ENCODE data around the gene ZNF627. TPM values are rescaled to one million over a fixed set of nuclear protein-coding genes. Genes with fewer than 3 reads are reported as not detected.

The ZNF627 gene
- total and polyA plus RNA-seq, 2 of the 8 experiments (the other 6 are each of a cell fraction or from before 2014, with no cell fraction given): 7.2 to 13.7 TPM

- no peak overlapping the region for H2BK15ac ChIP-seq (ENCODE audit: low read length)
- no peaks in the 10 kb centered on the region for H3K27me3 ChIP-seq (replicated peaks in 1 of 4; ENCODE audit: control insufficient read depth in 3 of 4, extremely low read depth in 1 of 4, insufficient read depth in 3 of 4, low read length in 3 of 4)
- POLR2A ChIA-PET (ENCODE audit: partially characterized antibody): no interaction called here
- H3K4me1 ChIP-seq (replicated peaks in 1 of 4; ENCODE audit: control insufficient read depth in 3 of 4, insufficient read depth in 4 of 4, low read length in 3 of 4): peaks cover 0 to 2% (median 0%) of the 10 kb centered on the region in 4 experiments; a peak in 1 of 7 replicates
- H3K4me2 ChIP-seq (ENCODE audit: insufficient read depth in 1 of 2, low read depth in 2 of 2, low read length in 2 of 2): no peak overlapping the region
- no peak overlapping the region for H3K23ac ChIP-seq (ENCODE audit: insufficient read length)
- H3K79me1 ChIP-seq (ENCODE audit: low read depth, low read length): no peaks in the 10 kb centered on the region
- no peak overlapping the region for H3K14ac ChIP-seq (ENCODE audit: insufficient read length)
- no peak overlapping the region for H3K56ac ChIP-seq (replicated peaks; ENCODE audit: insufficient read length, low read depth, low read length)
- no peak overlapping the region for H2BK20ac ChIP-seq (ENCODE audit: low read length)
- no peak overlapping the region for H2BK120ac ChIP-seq (replicated peaks; ENCODE audit: low read depth, low read length)
- no peak overlapping the region for H4K5ac ChIP-seq (ENCODE audit: insufficient read length, low read depth, low read length)
- no peaks in the 10 kb centered on the region for H4K20me1 ChIP-seq (replicated peaks in 1 of 2; ENCODE audit: control insufficient read depth in 1 of 2, insufficient read depth in 2 of 2, low read length in 2 of 2)
- H3K4ac ChIP-seq (replicated peaks; ENCODE audit: insufficient read length, low read depth, low read length): no peak overlapping the region
- no peak overlapping the region for H2AFZ ChIP-seq (ENCODE audit: low read length)
- CTCF ChIA-PET (ENCODE audit: partially characterized antibody): interaction anchor here (0.8 to 1.7 kb wide), 12 partner anchors 9 to 478 kb away, joined by 3 to 5 read pairs (median 3); partner anchors contain the start of gene ZNF491
- no peak overlapping the region for H3K18ac ChIP-seq (ENCODE audit: extremely low read depth, low read length)
- H4K91ac ChIP-seq (replicated peaks; ENCODE audit: insufficient read length, low read length): no peak overlapping the region
- H2AK5ac ChIP-seq (ENCODE audit: low read depth, low read length): no peak overlapping the region
- no peak for DNase-seq (ENCODE audit: low read depth in 1 of 2, low spot score in 2 of 2)
- H4K8ac ChIP-seq (ENCODE audit: extremely low read depth, insufficient read depth, low read length): no peak overlapping the region
- H2BK5ac ChIP-seq (ENCODE audit: low read depth, low read length): no peak overlapping the region
- H3K27ac ChIP-seq (ENCODE audit: low read depth, low read length): no peak overlapping the region
- H3K4me3 ChIP-seq (ENCODE audit: extremely low read depth in 1 of 4, insufficient read depth in 2 of 4, low read depth in 3 of 4, low read length in 4 of 4): no peak overlapping the region
- WGBS, 2 experiments (ENCODE audit: extremely low coverage in 1 of 2, insufficient coverage in 1 of 2, insufficient read length in 1 of 2, insufficient replicate concordance in 2 of 2, low coverage in 1 of 2, low lambda C conversion rate in 2 of 2, missing lambda C conversion rate in 1 of 2): 89% methylated on average over 1 of the region's 1 CpG; no CpG with 5 or more reads in 1 of the 2 experiments
- no peaks in the 10 kb centered on the region for H3K9me3 ChIP-seq (ENCODE audit: insufficient read depth in 2 of 2, low read depth in 1 of 2, low read length in 1 of 2)
- no peak for FAIRE-seq
- peak; percentile 62 to 66 for TF ChIP-seq RAD21 (IDR thresholded peaks at IDR 0.05 in 1 of 2, conservative IDR thresholded peaks at IDR 0.05 in 1 of 2; ENCODE audit: low read depth in 2 of 2, low read length in 2 of 2)
- TF ChIP-seq SIX5 (IDR thresholded peaks at IDR 0.05; ENCODE audit: low read depth, low read length): no peak
- TF ChIP-seq CTCF (IDR thresholded peaks at IDR 0.05; ENCODE audit: control extremely low read depth in 1 of 3, insufficient read depth in 1 of 3, low read depth in 1 of 3, low read length in 3 of 3): peak in 2 of 3 experiments; percentile 39 to 55; a peak in 2 of 4 replicates
- H2BK12ac ChIP-seq (ENCODE audit: low read depth, low read length): no peak overlapping the region
- H3K23me2 ChIP-seq (ENCODE audit: low read depth, low read length): no peaks in the 10 kb centered on the region
- H3K79me2 ChIP-seq (ENCODE audit: control insufficient read depth in 1 of 2, insufficient read depth in 2 of 2, low read length in 2 of 2): no peaks in the 10 kb centered on the region
- H3K36me3 ChIP-seq (ENCODE audit: control insufficient read depth in 2 of 4, insufficient read depth in 4 of 4, low read length in 3 of 4): peaks cover 0 to 1% (median 0%) of the 10 kb centered on the region in 4 experiments; a peak in 1 of 8 replicates
- H3K9ac ChIP-seq (replicated peaks in 1 of 4; ENCODE audit: extremely low read depth in 1 of 4, low read depth in 3 of 4, low read length in 3 of 4): no peak overlapping the region
These were observed 62.3 kb downstream of the ZNF627 start for GRCh38 chr19:11659612-11660011.
